T47D (cell line): ENCODE measurements around the gene GTF3C5.
A peak's percentile ranks its signal among the peaks of the same experiment; 100 is the strongest.
"Not testable (repeated sequence)": the region's sequence is repeated elsewhere in the genome, so short reads cannot be mapped to it uniquely, and the experiment has no call there.

ENCODE experiments used
- DNase-seq, 2 experiments: peaks; one replicate each; pipeline versions ENCODE4 v3.0.0 to v3.0.0-alpha.2; 2011 to 2012; ENCODE audit warnings: low read depth in 1 of 2, low spot score in 1 of 2
- JUND ChIP-seq: IDR thresholded peaks from 2 replicates; pipeline ENCODE4 v1.6.1; 2012; ENCODE audit warnings: low read depth
- in situ Hi-C: cut with HindIII; loops from 2 replicates; pipeline ENCODE4 v1.10.0; 2016; ENCODE audit warnings: low sequenced_read_pairs, low pct_unique_long_range_greater_than_20kb

The GTF3C5 gene

DNA sequence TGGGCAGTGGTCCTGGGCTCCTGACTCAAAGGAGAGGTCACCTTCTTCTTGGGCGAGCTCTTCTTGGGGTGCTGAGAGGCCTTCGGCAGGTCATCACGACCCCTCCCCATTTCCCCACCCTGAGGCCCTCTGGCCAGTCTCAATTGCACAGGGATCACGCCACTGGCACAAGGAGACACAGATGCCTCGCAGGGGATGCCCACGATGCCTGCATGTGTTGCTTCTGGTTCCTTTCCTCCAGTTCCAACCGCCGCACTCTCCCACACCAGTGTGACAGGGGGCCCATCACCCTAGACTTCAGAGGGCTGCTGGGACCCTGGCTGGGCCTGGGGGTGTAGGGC, 32.3 kb downstream of the GTF3C5 start:
- in situ Hi-C loops, result no loop called here
- TF ChIP-seq JUND, result no peak
- DNase-seq, result no peak

DNA sequence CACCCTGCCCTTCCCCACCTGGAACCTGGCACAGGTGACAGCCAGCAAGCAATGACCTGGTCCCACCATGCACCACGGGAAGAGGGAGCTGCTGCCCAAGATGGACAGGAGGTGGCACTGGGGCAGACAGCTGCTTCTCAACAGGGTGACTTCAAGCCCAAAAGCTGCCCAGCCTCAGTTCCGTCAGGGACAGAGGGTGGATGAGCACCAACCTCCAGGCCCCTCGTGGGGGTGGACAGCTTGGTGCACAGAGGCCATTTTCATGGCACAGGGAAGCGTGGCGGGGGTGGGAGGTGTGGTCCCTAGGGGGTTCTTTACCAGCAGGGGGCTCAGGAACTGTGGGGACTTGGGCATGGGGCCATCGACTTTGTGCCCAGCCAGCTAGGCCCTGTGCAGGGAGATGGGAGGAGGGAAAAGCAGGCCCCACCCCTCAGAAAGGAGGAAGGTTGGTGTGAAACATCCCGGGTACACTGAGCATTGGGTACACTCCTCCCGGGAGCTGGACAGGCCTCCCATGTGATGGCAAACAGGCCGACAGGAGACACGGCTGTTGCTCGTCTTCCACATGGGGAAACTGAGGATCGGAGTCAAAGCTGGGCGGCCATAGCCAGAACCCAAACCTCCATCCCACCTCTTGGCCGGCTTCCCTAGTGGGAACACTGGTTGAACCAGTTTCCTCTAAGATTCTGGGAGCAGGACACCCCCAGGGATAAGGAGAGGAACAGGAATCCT, 32.9 kb downstream of the GTF3C5 start:
- DNase-seq, result peak in 1 of 2 experiments; percentile 23
- TF ChIP-seq JUND, result no peak
- in situ Hi-C loops, result no loop called here

DNA sequence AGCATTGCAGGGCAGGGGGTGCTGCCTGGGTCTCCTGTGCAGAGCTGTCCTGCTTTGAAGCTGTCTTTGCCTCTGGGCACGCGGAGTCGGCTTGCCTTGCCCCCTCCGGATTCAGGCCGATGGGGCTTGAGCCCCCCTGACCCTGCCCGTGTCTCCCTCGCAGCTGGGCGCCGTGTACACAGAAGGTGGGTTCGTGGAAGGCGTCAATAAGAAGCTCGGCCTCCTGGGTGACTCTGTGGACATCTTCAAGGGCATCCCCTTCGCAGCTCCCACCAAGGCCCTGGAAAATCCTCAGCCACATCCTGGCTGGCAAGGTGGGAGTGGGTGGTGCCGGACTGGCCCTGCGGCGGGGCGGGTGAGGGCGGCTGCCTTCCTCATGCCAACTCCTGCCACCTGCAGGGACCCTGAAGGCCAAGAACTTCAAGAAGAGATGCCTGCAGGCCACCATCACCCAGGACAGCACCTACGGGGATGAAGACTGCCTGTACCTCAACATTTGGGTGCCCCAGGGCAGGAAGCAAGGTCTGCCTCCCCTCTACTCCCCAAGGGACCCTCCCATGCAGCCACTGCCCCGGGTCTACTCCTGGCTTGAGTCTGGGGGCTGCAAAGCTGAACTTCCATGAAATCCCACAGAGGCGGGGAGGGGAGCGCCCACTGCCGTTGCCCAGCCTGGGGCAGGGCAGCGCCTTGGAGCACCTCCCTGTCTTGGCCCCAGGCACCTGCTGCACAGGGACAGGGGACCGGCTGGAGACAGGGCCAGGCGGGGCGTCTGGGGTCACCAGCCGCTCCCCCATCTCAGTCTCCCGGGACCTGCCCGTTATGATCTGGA, 33.7 kb downstream of the GTF3C5 start:
- TF ChIP-seq JUND, result no peak
- no peak for DNase-seq
- in situ Hi-C loops, result no loop called here

DNA sequence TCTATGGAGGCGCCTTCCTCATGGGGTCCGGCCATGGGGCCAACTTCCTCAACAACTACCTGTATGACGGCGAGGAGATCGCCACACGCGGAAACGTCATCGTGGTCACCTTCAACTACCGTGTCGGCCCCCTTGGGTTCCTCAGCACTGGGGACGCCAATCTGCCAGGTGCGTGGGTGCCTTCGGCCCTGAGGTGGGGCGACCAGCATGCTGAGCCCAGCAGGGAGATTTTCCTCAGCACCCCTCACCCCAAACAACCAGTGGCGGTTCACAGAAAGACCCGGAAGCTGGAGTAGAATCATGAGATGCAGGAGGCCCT, 34.2 kb downstream of the GTF3C5 start:
- in situ Hi-C loops, result no loop called here
- no peak for DNase-seq
- TF ChIP-seq JUND, result no peak

DNA sequence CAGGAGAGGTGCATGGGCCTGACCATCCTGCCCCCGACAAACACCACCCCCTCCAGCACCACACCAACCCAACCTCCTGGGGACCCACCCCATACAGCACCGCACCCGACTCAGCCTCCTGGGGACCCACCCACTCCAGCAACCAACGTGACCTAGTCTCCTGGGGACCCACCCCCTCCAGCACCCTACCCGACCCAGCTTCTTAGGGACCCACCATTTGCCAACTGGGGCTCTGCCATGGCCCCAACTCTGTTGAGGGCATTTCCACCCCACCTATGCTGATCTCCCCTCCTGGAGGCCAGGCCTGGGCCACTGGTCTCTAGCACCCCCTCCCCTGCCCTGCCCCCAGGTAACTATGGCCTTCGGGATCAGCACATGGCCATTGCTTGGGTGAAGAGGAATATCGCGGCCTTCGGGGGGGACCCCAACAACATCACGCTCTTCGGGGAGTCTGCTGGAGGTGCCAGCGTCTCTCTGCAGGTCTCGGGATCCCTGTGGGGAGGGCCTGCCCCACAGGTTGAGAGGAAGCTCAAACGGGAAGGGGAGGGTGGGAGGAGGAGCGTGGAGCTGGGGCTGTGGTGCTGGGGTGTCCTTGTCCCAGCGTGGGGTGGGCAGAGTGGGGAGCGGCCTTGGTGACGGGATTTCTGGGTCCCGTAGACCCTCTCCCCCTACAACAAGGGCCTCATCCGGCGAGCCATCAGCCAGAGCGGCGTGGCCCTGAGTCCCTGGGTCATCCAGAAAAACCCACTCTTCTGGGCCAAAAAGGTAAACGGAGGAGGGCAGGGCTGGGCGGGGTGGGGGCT, 35.6 kb downstream of the GTF3C5 start:
- DNase-seq, result no peak
- in situ Hi-C loops, result no loop called here
- TF ChIP-seq JUND, result no peak

DNA sequence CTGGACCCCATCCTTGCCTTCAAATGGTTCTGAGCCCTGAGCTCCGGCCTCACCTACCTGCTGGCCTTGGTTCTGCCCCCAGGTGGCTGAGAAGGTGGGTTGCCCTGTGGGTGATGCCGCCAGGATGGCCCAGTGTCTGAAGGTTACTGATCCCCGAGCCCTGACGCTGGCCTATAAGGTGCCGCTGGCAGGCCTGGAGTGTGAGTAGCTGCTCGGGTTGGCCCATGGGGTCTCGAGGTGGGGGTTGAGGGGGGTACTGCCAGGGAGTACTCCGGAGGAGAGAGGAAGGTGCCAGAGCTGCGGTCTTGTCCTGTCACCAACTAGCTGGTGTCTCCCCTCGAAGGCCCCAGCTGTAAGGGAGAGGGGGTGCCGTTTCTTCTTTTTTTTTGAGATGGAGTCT, 36.2 kb downstream of the GTF3C5 start:
- in situ Hi-C loops, result no loop called here
- TF ChIP-seq JUND, result no peak

DNA sequence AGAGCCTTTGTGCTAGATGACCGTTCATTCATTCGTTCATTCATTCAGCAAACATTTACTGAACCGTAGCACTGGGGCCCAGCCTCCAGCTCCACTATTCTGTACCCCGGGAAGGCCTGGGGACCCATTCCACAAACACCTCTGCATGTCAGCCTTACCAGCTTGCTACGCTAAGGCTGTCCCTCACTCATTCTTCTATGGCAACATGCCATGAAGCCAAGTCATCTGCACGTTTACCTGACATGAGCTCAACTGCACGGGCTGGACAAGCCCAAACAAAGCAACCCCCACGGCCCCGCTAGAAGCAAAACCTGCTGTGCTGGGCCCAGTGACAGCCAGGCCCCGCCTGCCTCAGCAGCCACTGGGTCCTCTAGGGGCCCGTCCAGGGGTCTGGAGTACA, 37.0 kb downstream of the GTF3C5 start:
- no peak for TF ChIP-seq JUND
- in situ Hi-C loops, result no loop called here
- no peak for DNase-seq

More for the DNA sequence above, 36.2 kb downstream of the GTF3C5 start:
- no peak for DNase-seq

DNA sequence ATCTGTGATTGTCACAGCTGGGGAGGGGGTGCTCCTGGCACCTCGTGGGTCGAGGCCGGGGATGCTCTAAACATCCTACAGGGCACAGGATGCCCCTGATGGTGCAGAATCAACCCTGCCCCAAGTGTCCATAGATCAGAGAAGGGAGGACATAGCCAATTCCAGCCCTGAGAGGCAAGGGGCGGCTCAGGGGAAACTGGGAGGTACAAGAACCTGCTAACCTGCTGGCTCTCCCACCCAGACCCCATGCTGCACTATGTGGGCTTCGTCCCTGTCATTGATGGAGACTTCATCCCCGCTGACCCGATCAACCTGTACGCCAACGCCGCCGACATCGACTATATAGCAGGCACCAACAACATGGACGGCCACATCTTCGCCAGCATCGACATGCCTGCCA, 37.6 kb downstream of the GTF3C5 start:
- DNase-seq, in situ Hi-C loops: not testable (repeated sequence)

DNA sequence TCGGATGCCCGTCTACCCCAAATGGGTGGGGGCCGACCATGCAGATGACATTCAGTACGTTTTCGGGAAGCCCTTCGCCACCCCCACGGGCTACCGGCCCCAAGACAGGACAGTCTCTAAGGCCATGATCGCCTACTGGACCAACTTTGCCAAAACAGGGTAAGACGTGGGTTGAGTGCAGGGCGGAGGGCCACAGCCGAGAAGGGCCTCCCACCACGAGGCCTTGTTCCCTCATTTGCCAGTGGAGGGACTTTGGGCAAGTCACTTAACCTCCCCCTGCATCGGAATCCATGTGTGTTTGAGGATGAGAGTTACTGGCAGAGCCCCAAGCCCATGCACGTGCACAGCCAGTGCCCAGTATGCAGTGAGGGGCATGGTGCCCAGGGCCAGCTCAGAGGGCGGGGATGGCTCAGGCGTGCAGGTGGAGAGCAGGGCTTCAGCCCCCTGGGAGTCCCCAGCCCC, 39.7 kb downstream of the GTF3C5 start:
- DNase-seq, in situ Hi-C loops: not testable (repeated sequence)

DNA sequence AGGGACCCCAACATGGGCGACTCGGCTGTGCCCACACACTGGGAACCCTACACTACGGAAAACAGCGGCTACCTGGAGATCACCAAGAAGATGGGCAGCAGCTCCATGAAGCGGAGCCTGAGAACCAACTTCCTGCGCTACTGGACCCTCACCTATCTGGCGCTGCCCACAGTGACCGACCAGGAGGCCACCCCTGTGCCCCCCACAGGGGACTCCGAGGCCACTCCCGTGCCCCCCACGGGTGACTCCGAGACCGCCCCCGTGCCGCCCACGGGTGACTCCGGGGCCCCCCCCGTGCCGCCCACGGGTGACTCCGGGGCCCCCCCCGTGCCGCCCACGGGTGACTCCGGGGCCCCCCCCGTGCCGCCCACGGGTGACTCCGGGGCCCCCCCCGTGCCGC, 40.2 kb downstream of the GTF3C5 start:
- DNase-seq, in situ Hi-C loops: not testable (repeated sequence)

DNA sequence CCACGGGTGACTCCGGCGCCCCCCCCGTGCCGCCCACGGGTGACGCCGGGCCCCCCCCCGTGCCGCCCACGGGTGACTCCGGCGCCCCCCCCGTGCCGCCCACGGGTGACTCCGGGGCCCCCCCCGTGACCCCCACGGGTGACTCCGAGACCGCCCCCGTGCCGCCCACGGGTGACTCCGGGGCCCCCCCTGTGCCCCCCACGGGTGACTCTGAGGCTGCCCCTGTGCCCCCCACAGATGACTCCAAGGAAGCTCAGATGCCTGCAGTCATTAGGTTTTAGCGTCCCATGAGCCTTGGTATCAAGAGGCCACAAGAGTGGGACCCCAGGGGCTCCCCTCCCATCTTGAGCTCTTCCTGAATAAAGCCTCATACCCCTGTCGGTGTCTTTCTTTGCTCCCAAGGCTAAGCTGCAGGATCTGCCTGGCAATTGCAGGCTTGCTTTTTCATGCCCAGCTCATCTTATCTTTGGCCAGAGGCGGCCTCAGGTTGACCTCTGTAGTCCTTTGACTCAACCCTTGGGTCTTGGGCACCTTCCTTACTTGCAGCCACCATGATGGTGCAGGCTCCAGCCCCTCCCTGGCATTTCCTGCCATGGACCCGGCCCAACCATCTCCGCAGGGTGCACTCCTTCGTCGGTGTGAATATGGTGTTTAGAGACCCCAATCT, 40.8 kb downstream of the GTF3C5 start:
- DNase-seq, result no peak
- in situ Hi-C loops, result no loop called here
- no peak for TF ChIP-seq JUND

DNA sequence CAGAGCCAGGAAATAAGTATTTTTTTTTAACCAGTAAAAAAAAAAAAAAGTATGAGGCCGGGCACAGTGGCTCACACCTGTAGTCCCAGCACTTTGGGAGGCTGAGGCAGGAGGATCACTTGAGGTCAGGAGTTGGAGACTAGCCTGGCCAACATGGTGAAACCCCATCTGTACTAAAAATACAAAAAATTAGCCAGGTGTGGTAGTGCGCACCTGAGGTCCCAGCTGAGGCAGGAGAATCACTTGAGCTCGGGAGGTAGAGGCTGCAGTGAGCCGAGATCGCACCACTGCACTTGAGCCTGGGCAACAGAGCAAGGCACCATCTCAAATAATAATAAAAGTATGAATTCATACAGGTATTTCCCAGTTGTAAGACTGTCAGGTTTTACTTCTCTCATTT, 41.4 kb downstream of the GTF3C5 start:
- DNase-seq, in situ Hi-C loops: not testable (repeated sequence)
